ENCODE measurements around the gene RBAK. TPM values are rescaled to one million over a fixed set of nuclear protein-coding genes. Genes with fewer than 3 reads are reported as not detected.
"Not testable (repeated sequence)": the region's sequence is repeated elsewhere in the genome, so short reads cannot be mapped to it uniquely, and the experiment has no call there.

RBAK gene
- total RNA-seq, 4 donors from 2014 or later: 7.6 to 12.0 (median 9.7) TPM

DNA sequence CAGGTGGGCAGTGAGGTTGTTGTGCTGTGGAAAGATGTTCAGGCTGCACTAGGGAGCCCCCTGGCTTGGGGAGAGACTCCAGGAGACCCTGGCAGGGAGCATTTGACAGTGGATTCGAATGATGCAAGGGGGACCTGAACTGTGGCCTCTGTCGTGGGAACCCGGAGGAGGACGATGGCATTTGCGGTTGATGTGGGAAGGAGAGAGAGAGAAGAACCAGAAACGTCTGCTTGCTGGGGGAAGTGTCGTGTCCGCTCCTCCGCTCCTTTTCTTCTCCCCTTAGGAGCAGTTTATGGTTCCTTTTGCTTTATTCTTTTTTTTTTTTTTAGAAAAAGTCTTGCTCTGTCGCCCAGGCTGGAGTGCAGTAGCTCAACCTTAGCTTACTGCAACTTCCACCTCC lies 12.5 kb upstream of the RBAK start:
- H3K4me3 ChIP-seq (ENCODE audit: low read depth, poor library complexity, severe bottlenecking); DNase-seq (ENCODE audit: low spot score in 2 of 2); intact Hi-C loops (cut with DNase I; ENCODE audit: low total_unique reads): not testable (repeated sequence)
- 79 to 95% methylated on average over 10 of the region's 10 CpGs for WGBS, 2 donors

- peak in 1 of 2 donors; percentile 42 for DNase-seq (ENCODE audit: low spot score in 2 of 2)
- no peak overlapping the region for H3K4me3 ChIP-seq (ENCODE audit: low read depth, poor library complexity, severe bottlenecking)
- intact Hi-C loops (cut with DNase I; ENCODE audit: low total_unique reads): no loop called here
- TF ChIP-seq, protein P1, sequence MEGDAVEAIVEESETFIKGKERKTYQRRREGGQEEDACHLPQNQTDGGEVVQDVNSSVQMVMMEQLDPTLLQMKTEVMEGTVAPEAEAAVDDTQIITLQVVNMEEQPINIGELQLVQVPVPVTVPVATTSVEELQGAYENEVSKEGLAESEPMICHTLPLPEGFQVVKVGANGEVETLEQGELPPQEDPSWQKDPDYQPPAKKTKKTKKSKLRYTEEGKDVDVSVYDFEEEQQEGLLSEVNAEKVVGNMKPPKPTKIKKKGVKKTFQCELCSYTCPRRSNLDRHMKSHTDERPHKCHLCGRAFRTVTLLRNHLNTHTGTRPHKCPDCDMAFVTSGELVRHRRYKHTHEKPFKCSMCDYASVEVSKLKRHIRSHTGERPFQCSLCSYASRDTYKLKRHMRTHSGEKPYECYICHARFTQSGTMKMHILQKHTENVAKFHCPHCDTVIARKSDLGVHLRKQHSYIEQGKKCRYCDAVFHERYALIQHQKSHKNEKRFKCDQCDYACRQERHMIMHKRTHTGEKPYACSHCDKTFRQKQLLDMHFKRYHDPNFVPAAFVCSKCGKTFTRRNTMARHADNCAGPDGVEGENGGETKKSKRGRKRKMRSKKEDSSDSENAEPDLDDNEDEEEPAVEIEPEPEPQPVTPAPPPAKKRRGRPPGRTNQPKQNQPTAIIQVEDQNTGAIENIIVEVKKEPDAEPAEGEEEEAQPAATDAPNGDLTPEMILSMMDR (IDR thresholded peaks at IDR 0.05): no peak
- TF ChIP-seq POLR2A (IDR thresholded peaks at IDR 0.05): no peak
- 84 to 87% methylated on average over 9 of the region's 9 CpGs for WGBS, 2 donors
Observed at GRCh38 chr7:5035276-5035675, 10.4 kb upstream of the RBAK start.

DNA sequence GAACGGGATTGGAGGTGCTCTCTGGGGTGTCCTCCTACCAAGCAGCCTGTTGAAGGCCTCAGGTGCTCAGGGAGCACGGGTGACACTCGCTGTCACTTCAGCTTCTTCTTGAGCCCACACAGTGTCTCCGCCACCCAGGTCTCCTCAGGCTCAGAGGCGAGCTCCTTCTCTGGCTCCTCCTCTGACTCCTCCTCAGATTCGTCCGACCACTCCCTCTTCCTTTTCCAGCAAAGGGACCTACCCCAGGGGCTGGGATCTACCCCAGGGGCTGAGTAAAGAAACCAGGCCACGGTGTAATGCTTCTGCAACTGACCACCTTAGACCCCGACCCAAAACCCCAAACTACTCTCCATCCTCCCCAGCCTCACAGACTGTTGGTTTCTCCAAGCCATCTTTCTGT lies 9.2 kb upstream of the RBAK start:
- WGBS, 2 donors: 78 to 86% methylated on average over 9 of the region's 9 CpGs
- peak in 1 of 2 donors; percentile 13 for DNase-seq (ENCODE audit: low spot score in 2 of 2)
- no peak overlapping the region for H3K4me3 ChIP-seq (ENCODE audit: low read depth, poor library complexity, severe bottlenecking)
- intact Hi-C loops (cut with DNase I; ENCODE audit: low total_unique reads): no loop called here
- TF ChIP-seq POLR2A (IDR thresholded peaks at IDR 0.05): no peak
- TF ChIP-seq, protein P1 (IDR thresholded peaks at IDR 0.05): no peak

GRCh38 chr7:5041047-5041446 lies 4.6 kb upstream of the RBAK start:
- H3K4me3 ChIP-seq (ENCODE audit: low read depth, poor library complexity, severe bottlenecking): no peak overlapping the region
- TF ChIP-seq, protein P1 (IDR thresholded peaks at IDR 0.05): no peak
- no peak for TF ChIP-seq POLR2A (IDR thresholded peaks at IDR 0.05)
- no peak for DNase-seq (ENCODE audit: low spot score in 2 of 2)
- 84 to 92% methylated on average over 5 of the region's 5 CpGs for WGBS, 2 donors
- intact Hi-C loops (cut with DNase I; ENCODE audit: low total_unique reads): no loop called here

- WGBS, 2 donors: 78 to 84% methylated on average over 2 of the region's 2 CpGs
- H3K4me3 ChIP-seq (ENCODE audit: low read depth, poor library complexity, severe bottlenecking): no peak overlapping the region
- no peak for DNase-seq (ENCODE audit: low spot score in 2 of 2)
- TF ChIP-seq, protein P1 (IDR thresholded peaks at IDR 0.05): no peak
- no peak for TF ChIP-seq POLR2A (IDR thresholded peaks at IDR 0.05)
- intact Hi-C loops (cut with DNase I; ENCODE audit: low total_unique reads): no loop called here
Observed at GRCh38 chr7:5043661-5044060, 2.0 kb upstream of the RBAK start.

DNA sequence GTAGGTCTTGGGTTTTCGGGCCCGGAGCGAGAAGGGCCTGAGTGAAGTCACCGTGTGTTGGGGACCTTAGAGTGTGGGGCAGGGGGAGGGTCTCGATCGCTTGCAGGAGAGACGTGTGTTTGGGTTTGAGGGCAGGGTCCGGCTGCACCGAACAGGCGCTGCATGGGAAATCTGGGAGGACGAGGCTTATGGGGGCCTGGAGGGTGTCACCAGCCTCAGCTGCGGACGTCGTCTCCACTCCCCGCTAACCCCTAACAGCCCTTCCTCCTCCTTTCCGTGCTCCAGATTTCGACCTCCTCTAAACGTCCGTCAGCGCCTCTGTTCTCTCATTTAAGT lies 705 bp downstream of the RBAK start:
- 1% methylated on average over 20 of the region's 20 CpGs for WGBS, 2 donors
- intact Hi-C loops (cut with DNase I; ENCODE audit: low total_unique reads); DNase-seq (ENCODE audit: low spot score in 2 of 2): not testable (repeated sequence)
- H3K4me3 ChIP-seq (ENCODE audit: low read depth, poor library complexity, severe bottlenecking): peak overlapping the region; percentile 95

- 97 to 100% methylated on average over 2 of the region's 2 CpGs for WGBS, 2 donors
- DNase-seq (ENCODE audit: low spot score in 2 of 2); intact Hi-C loops (cut with DNase I; ENCODE audit: low total_unique reads); H3K4me3 ChIP-seq (ENCODE audit: low read depth, poor library complexity, severe bottlenecking): not testable (repeated sequence)
Observed at GRCh38 chr7:5047127-5047526, 1.5 kb downstream of the RBAK start.
